Uterus (tissue), 4 donors: Measurements from ENCODE around the gene PPM1M. TPM values are rescaled to one million over a fixed set of nuclear protein-coding genes. Genes with fewer than 3 reads are reported as not detected.

Experiments used
- DNase-seq, 2 donors: peaks; one replicate each; pipeline ENCODE4 v3.0.0-alpha.2; 2019 to 2020
- H3K27ac ChIP-seq, 2 donors: fragments of 200-600 bp; sonication (generic); 1 replicate in 1 of 2; 2 replicates in 1 of 2; pipeline ENCODE4 v1.5.1; 2016 to 2018
- H3K27me3 ChIP-seq, 2 donors: fragments of 200-600 bp; sonication (generic); one replicate each; pipeline ENCODE4 v1.5.1; 2018 to 2019; ENCODE audit warnings: control low read depth in 1 of 2
- H3K36me3 ChIP-seq, 2 donors: fragments of 200-600 bp; sonication (generic); one replicate each; pipeline ENCODE4 v1.5.1; 2019; ENCODE audit warnings: control low read depth in 1 of 2
- H3K4me1 ChIP-seq, 2 donors: fragments of 200-600 bp; sonication (generic); one replicate each; pipeline ENCODE4 v1.5.1; 2018 to 2019; ENCODE audit warnings: control low read depth in 1 of 2
- H3K4me3 ChIP-seq, 2 donors: fragments of 200-600 bp; sonication (generic); 1 replicate in 1 of 2; 2 replicates in 1 of 2; pipeline ENCODE4 v1.5.1; 2018 to 2019; ENCODE audit warnings: mild to moderate bottlenecking in 1 of 2
- H3K9me3 ChIP-seq, 2 donors: fragments of 200-600 bp; sonication (generic); one replicate each; pipeline ENCODE4 v1.5.1; 2019; ENCODE audit warnings: control low read depth in 1 of 2
- POLR2A ChIP-seq, 2 donors: fragments of 450-650 bp; IDR thresholded peaks; one replicate each; pipeline ENCODE4 v1.6.1; 2016; ENCODE audit warnings: antibody characterized with exemption in 2 of 2, mild to moderate bottlenecking in 1 of 2, moderate library complexity in 1 of 2
- intact Hi-C: fragments of 100-400 bp; cut with DNase I; formaldehyde crosslinking; loops from one replicate; pipeline ENCODE4 v1.15.1; 2023; ENCODE audit warnings: low total_unique reads
- total RNA-seq, 4 donors: library from RNA; depleted of rRNA in 3 of 4; stranded (reverse); fragments of >200 nt in 3 of 4; gene quantifications; one replicate each; pipeline versions ENCODE4 v1.1.0 to v1.2.4, GENCODE V29; 2014 to 2023
- TF ChIP-seq, protein P1 (sequence below), 4 experiments: fragments of 200-600 bp in 2 of 4; fragments of 450-650 bp in 2 of 4; sonication (generic) in 2 of 4; IDR thresholded peaks; one replicate each; pipeline ENCODE4 v1.5.1; 2016 to 2019; ENCODE audit warnings: antibody characterized with exemption in 4 of 4, mild to moderate bottlenecking in 2 of 4, moderate library complexity in 1 of 4
- donor health status: DM: yes; HTN: yes; CAD: no.

PPM1M gene
- total RNA-seq, 4 donors from 2014 or later: 23.9 to 32.3 (median 31.5) TPM

- Histone ChIP-seq H3K4me3 (no peak overlapping the region), H3K27me3 (no peaks in the 10 kb centered on the region), H3K27ac (no peak overlapping the region), H3K9me3 (no peaks in the 10 kb centered on the region), H3K36me3 (no peaks in the 10 kb centered on the region), H3K4me1 (no peaks in the 10 kb centered on the region)
- no peak for TF ChIP-seq POLR2A (IDR thresholded peaks at IDR 0.05)
- TF ChIP-seq, protein P1, sequence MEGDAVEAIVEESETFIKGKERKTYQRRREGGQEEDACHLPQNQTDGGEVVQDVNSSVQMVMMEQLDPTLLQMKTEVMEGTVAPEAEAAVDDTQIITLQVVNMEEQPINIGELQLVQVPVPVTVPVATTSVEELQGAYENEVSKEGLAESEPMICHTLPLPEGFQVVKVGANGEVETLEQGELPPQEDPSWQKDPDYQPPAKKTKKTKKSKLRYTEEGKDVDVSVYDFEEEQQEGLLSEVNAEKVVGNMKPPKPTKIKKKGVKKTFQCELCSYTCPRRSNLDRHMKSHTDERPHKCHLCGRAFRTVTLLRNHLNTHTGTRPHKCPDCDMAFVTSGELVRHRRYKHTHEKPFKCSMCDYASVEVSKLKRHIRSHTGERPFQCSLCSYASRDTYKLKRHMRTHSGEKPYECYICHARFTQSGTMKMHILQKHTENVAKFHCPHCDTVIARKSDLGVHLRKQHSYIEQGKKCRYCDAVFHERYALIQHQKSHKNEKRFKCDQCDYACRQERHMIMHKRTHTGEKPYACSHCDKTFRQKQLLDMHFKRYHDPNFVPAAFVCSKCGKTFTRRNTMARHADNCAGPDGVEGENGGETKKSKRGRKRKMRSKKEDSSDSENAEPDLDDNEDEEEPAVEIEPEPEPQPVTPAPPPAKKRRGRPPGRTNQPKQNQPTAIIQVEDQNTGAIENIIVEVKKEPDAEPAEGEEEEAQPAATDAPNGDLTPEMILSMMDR (IDR thresholded peaks at IDR 0.05): no peak
- DNase-seq: no peak
- intact Hi-C loops: no loop called here
Measured at GRCh38 chr3:52210550-52211046, 35.0 kb upstream of the PPM1M start.

GRCh38 chr3:52211268-52211891, 34.2 kb upstream of the PPM1M start:
- Histone ChIP-seq H3K27me3 (no peaks in the 10 kb centered on the region), H3K36me3 (no peaks in the 10 kb centered on the region)
- no peak for TF ChIP-seq POLR2A (IDR thresholded peaks at IDR 0.05)
- TF ChIP-seq, protein P1 (IDR thresholded peaks at IDR 0.05): no peak

GRCh38 chr3:52213005-52213404, 32.6 kb upstream of the PPM1M start:
- Histone ChIP-seq H3K9me3 (no peaks in the 10 kb centered on the region), H3K27me3 (no peaks in the 10 kb centered on the region), H3K4me3 (no peak overlapping the region), H3K27ac (no peak overlapping the region), H3K36me3 (no peaks in the 10 kb centered on the region), H3K4me1 (peaks cover 4 to 6% of the 10 kb centered on the region in 2 donors)
- intact Hi-C loops: no loop called here
- no peak for DNase-seq
- TF ChIP-seq POLR2A (IDR thresholded peaks at IDR 0.05): no peak
- TF ChIP-seq, protein P1 (IDR thresholded peaks at IDR 0.05): no peak

More at GRCh38 chr3:52211268-52211891, 34.2 kb upstream of the PPM1M start:
- H3K4me3 ChIP-seq: no peak overlapping the region
- no peak overlapping the region for H3K27ac ChIP-seq
- peaks cover under 1 to 2% of the 10 kb centered on the region in 2 donors for H3K4me1 ChIP-seq
- intact Hi-C loops: no loop called here
- no peak for DNase-seq
- H3K9me3 ChIP-seq: no peaks in the 10 kb centered on the region

- peaks cover 4 to 6% of the 10 kb centered on the region in 2 donors for H3K4me1 ChIP-seq
- TF ChIP-seq POLR2A (IDR thresholded peaks at IDR 0.05): no peak
- TF ChIP-seq, protein P1 (IDR thresholded peaks at IDR 0.05): no peak
- intact Hi-C loops: no loop called here
- no peaks in the 10 kb centered on the region for H3K36me3 ChIP-seq
- no peak overlapping the region for H3K4me3 ChIP-seq
- no peak overlapping the region for H3K27ac ChIP-seq
- H3K9me3 ChIP-seq: no peaks in the 10 kb centered on the region
- no peaks in the 10 kb centered on the region for H3K27me3 ChIP-seq
- DNase-seq: no peak
Measured at GRCh38 chr3:52213901-52214300, 31.7 kb upstream of the PPM1M start.

DNA sequence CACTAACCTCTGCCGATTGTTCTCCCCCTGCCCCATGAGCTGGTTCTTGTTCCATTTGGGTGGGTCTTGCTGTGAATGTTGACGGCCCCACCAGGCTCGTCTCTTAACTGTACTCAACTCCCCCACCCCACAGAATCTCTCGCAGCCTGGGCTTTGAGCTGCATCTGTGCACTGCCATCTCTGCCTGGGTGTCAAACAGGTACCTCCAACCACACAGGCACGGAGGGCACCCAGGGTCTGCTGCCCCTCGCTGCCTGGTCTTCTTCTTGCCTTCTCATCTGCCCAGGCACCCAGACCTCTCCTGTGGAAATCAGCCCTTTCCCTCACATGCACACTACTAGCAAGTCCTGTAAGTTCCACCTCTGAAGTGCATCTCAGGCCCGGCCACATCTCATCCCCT, 30.2 kb upstream of the PPM1M start:
- TF ChIP-seq POLR2A (IDR thresholded peaks at IDR 0.05): no peak
- TF ChIP-seq, protein P1 (IDR thresholded peaks at IDR 0.05): no peak
- H3K36me3 ChIP-seq: no peaks in the 10 kb centered on the region

More for the DNA sequence above, 30.2 kb upstream of the PPM1M start:
- Histone ChIP-seq H3K27ac (no peak overlapping the region), H3K4me3 (no peak overlapping the region), H3K9me3 (no peaks in the 10 kb centered on the region), H3K27me3 (no peaks in the 10 kb centered on the region), H3K4me1 (peaks cover 4 to 6% of the 10 kb centered on the region in 2 donors)
- intact Hi-C loops: no loop called here
- DNase-seq: no peak
